Gastrocnemius medialis (tissue), 4 donors: ENCODE data around the gene PLD4.

Experiments used
- CTCF ChIP-seq, 5 experiments: fragments of 450-650 bp in 3 of 5; fragments of 200-600 bp in 2 of 5; sonication (generic) in 2 of 5; IDR thresholded peaks in 4 of 5; conservative IDR thresholded peaks in 1 of 5; 1 replicate in 4 of 5; 2 replicates in 1 of 5; pipeline ENCODE4 v1.5.1; 2016 to 2019; ENCODE audit warnings: antibody characterized with exemption in 5 of 5, mild to moderate bottlenecking in 3 of 5, moderate library complexity in 3 of 5
- POLR2A ChIP-seq, 2 donors: fragments of 450-650 bp; IDR thresholded peaks; one replicate each; pipeline ENCODE4 v1.6.1; 2017; ENCODE audit warnings: antibody characterized with exemption in 2 of 2, mild to moderate bottlenecking in 2 of 2, moderate library complexity in 2 of 2

- no peak for TF ChIP-seq CTCF (IDR thresholded peaks at IDR 0.05 in 4 of 5, conservative IDR thresholded peaks at IDR 0.05 in 1 of 5)
- no peak for TF ChIP-seq POLR2A (IDR thresholded peaks at IDR 0.05)
Measured at GRCh38 chr14:104950021-104950420, 25.3 kb downstream of the PLD4 start.
